ENCODE results near the gene IFITM10.

GRCh38 chr11:1696608-1697570, 53.5 kb downstream of the IFITM10 start, which contains the start of gene KRTAP5-6:
- TF ChIP-seq, protein P1, sequence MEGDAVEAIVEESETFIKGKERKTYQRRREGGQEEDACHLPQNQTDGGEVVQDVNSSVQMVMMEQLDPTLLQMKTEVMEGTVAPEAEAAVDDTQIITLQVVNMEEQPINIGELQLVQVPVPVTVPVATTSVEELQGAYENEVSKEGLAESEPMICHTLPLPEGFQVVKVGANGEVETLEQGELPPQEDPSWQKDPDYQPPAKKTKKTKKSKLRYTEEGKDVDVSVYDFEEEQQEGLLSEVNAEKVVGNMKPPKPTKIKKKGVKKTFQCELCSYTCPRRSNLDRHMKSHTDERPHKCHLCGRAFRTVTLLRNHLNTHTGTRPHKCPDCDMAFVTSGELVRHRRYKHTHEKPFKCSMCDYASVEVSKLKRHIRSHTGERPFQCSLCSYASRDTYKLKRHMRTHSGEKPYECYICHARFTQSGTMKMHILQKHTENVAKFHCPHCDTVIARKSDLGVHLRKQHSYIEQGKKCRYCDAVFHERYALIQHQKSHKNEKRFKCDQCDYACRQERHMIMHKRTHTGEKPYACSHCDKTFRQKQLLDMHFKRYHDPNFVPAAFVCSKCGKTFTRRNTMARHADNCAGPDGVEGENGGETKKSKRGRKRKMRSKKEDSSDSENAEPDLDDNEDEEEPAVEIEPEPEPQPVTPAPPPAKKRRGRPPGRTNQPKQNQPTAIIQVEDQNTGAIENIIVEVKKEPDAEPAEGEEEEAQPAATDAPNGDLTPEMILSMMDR (IDR thresholded peaks at IDR 0.05), result no peak
- TF ChIP-seq POLR2A (IDR thresholded peaks at IDR 0.05), result no peak
